HepG2 (cell line): ENCODE measurements around the gene PUM1. TPM values are rescaled to one million over a fixed set of nuclear protein-coding genes. Genes with fewer than 3 reads are reported as not detected.

Experiments used
- polyA plus RNA-seq, 8 experiments: library from polyadenylated mRNA; depleted of rRNA in 3 of 8; stranded (reverse) in 7 of 8; unstranded in 1 of 8; fragments of >200 nt; fragmentation: Illumina TruSeq in 4 of 8; extraction: Trizol in 4 of 8; gene quantifications; 2 replicates each; pipeline versions ENCODE4 v1.2.1 to v1.2.3, GENCODE V29; 2011 to 2016; ENCODE audit warnings: low read depth in 4 of 8, missing spikeins in 1 of 8, mixed read lengths in 1 of 8; ENCODE audit not compliant: insufficient read depth in 1 of 8
- small RNA-seq, 3 experiments: library from RNA; depleted of rRNA; stranded (forward); fragments of <200 nt; gene quantifications; one replicate each; pipeline ENCODE3, GENCODE V24; 2012; ENCODE audit warnings: low read depth in 2 of 3, low replicate concordance in 1 of 3; ENCODE audit not compliant: insufficient read length in 3 of 3, insufficient read depth in 2 of 3
- total RNA-seq, 5 experiments: library from RNA; depleted of rRNA; stranded (reverse); fragments of >200 nt; fragmentation: Illumina TruSeq; extraction: Trizol; gene quantifications; 2 replicates each; pipeline ENCODE4 v1.2.3, GENCODE V29; 2016; ENCODE audit warnings: low read depth in 1 of 5

The PUM1 gene
- total and polyA plus RNA-seq, 2 of the 13 experiments (the other 11 are each of a cell fraction or from before 2014, with no cell fraction given): 64.7 to 91.0 TPM

Small RNAs within 50 kb of the gene (small RNA-seq; reads per million reads assigned to genes)
- 0 reads per million in 3 experiments for gene AL356320.1
- 0 reads per million in 3 experiments for gene RN7SL371P

Other genes with a start within 250 kb of the PUM1 start
- 0.18 and 0.49 TPM in 2 replicates for gene SDC3, start 157.0 kb downstream of the PUM1 start, total RNA-seq (2016; rRNA removed; fragmentation: Illumina TruSeq; extraction: Trizol)
- 0.84 and 0.85 TPM in 2 replicates for gene SDC3, start 157.0 kb downstream of the PUM1 start, polyA plus RNA-seq (2011; rRNA removed)
- gene NKAIN1, start 174.2 kb upstream of the PUM1 start, total RNA-seq (2016; rRNA removed; fragmentation: Illumina TruSeq; extraction: Trizol): 0.29 TPM in 1 of 2 replicates, not detected in the other
- 0.20 and 0.40 TPM in 2 replicates for gene NKAIN1, start 174.2 kb upstream of the PUM1 start, polyA plus RNA-seq (2011; rRNA removed)
- 147 and 192 TPM in 2 replicates for gene SNRNP40, start 231.1 kb upstream of the PUM1 start, total RNA-seq (2016; rRNA removed; fragmentation: Illumina TruSeq; extraction: Trizol)
- gene SNRNP40, start 231.1 kb upstream of the PUM1 start, polyA plus RNA-seq (2011; rRNA removed): 46.1 and 51.0 TPM in 2 replicates
- gene ZCCHC17, start 231.3 kb upstream of the PUM1 start, total RNA-seq (2016; rRNA removed; fragmentation: Illumina TruSeq; extraction: Trizol): 53.0 and 81.2 TPM in 2 replicates
- 17.5 and 20.5 TPM in 2 replicates for gene ZCCHC17, start 231.3 kb upstream of the PUM1 start, polyA plus RNA-seq (2011; rRNA removed)